WTC11 (cell line): ENCODE results near the gene SLC16A7. TPM values are rescaled to one million over a fixed set of nuclear protein-coding genes. Genes with fewer than 3 reads are reported as not detected.

Experiments used
- ATAC-seq: fragments of 200-7000 bp; cut with Tn5 transposase; 2 replicates; pipeline ENCODE4 v1.10.0; 2021; ENCODE audit warnings: mild to moderate bottlenecking, moderate library complexity
- CTCF ChIA-PET: fragments of 300-600 bp; sonication (Branson Sonifier 250); formaldehyde crosslinking; loops from one replicate; lab custom pipeline; 2021; ENCODE audit warnings: antibody characterized with exemption; lab: Charles Lee
- POLR2A ChIA-PET: fragments of 350-600 bp; sonication (Branson Sonifier 250); formaldehyde crosslinking; loops from one replicate; lab custom pipeline; 2021; ENCODE audit warnings: antibody characterized with exemption; lab: Charles Lee
- DNase-seq: peaks from one replicate; pipeline ENCODE4 v3.0.0; 2021; ENCODE audit warnings: low spot score
- H3K27ac Mint-ChIP-seq: 2 replicates; pipeline ENCODE4 v1.8.0; 2021; ENCODE audit warnings: mixed read lengths
- H3K27me3 Mint-ChIP-seq: 2 replicates; pipeline ENCODE4 v1.8.0; 2021; ENCODE audit warnings: low read depth, mild to moderate bottlenecking, moderate library complexity, mixed read lengths
- H3K36me3 Mint-ChIP-seq: 2 replicates; pipeline ENCODE4 v1.8.0; 2021; ENCODE audit warnings: mixed read lengths
- H3K4me1 Mint-ChIP-seq: 2 replicates; pipeline ENCODE4 v1.8.0; 2022; ENCODE audit warnings: mixed read lengths
- H3K4me3 Mint-ChIP-seq: 2 replicates; pipeline ENCODE4 v1.8.0; 2021; ENCODE audit warnings: mild to moderate bottlenecking, moderate library complexity, mixed read lengths
- H3K9me3 Mint-ChIP-seq: 2 replicates; pipeline ENCODE4 v1.8.0; 2021; ENCODE audit warnings: mixed read lengths
- ARID4B ChIP-seq: sonication (generic); formaldehyde crosslinking; IDR thresholded peaks from 2 replicates; pipeline ENCODE4 v1.8.0; 2023; ENCODE audit warnings: missing genetic modification reagents, mild to moderate bottlenecking, borderline replicate concordance
- ETV6 ChIP-seq: sonication (generic); formaldehyde crosslinking; IDR thresholded peaks from 2 replicates; pipeline ENCODE4 v1.8.1; 2022; ENCODE audit warnings: mild to moderate bottlenecking, missing genetic modification reagents
- MXD4 ChIP-seq: fragments of 250-450 bp; sonication (Bioruptor Pico); IDR thresholded peaks from 2 replicates; pipeline ENCODE4 v1.8.0; 2021; ENCODE audit warnings: mild to moderate bottlenecking, moderate library complexity, borderline replicate concordance
- NFE2L1 ChIP-seq: sonication (generic); formaldehyde crosslinking; IDR thresholded peaks from 2 replicates; pipeline ENCODE4 v1.8.1; 2023; ENCODE audit warnings: missing genetic modification reagents
- NFYB ChIP-seq: sonication (generic); formaldehyde crosslinking; conservative IDR thresholded peaks from 2 replicates; pipeline ENCODE4 v1.8.0; 2022; ENCODE audit warnings: low read depth, missing genetic modification reagents
- RORB ChIP-seq: fragments of 250-450 bp; sonication (Bioruptor Pico); IDR thresholded peaks from 2 replicates; pipeline ENCODE4 v1.9.0; 2021; ENCODE audit warnings: mild to moderate bottlenecking
- ZNF138 ChIP-seq: sonication (generic); formaldehyde crosslinking; conservative IDR thresholded peaks from 2 replicates; pipeline ENCODE4 v1.8.1; 2022; ENCODE audit warnings: mild to moderate bottlenecking, moderate library complexity, missing genetic modification reagents
- ZNF219 ChIP-seq: sonication (generic); formaldehyde crosslinking; IDR thresholded peaks from 2 replicates; pipeline ENCODE4 v1.8.0; 2023; ENCODE audit warnings: missing genetic modification reagents, mild to moderate bottlenecking, borderline replicate concordance
- ZNF396 ChIP-seq: fragments of 250-450 bp; sonication (Bioruptor Pico); IDR thresholded peaks from 2 replicates; pipeline ENCODE4 v1.8.0; 2021; ENCODE audit warnings: mild to moderate bottlenecking, moderate library complexity, borderline replicate concordance
- total RNA-seq: library from RNA; stranded (reverse); gene quantifications from 3 replicates; pipeline ENCODE4 v1.2.3, GENCODE V29; 2021
- TF ChIP-seq, protein P1 (sequence below): sonication (generic); formaldehyde crosslinking; IDR thresholded peaks from 2 replicates; pipeline ENCODE4 v1.8.1; 2022; ENCODE audit warnings: missing genetic modification reagents, borderline replicate concordance
- TF ChIP-seq, protein P2 (sequence below): sonication (generic); formaldehyde crosslinking; IDR thresholded peaks from 2 replicates; pipeline ENCODE4 v1.8.1; 2023; ENCODE audit warnings: mild to moderate bottlenecking, missing genetic modification reagents
- TF ChIP-seq, protein P3 (sequence below): sonication (generic); formaldehyde crosslinking; IDR thresholded peaks from 2 replicates; pipeline ENCODE4 v1.8.1; 2022; ENCODE audit warnings: low read depth, mild to moderate bottlenecking, moderate library complexity, missing genetic modification reagents, borderline replicate concordance

The SLC16A7 gene
- total RNA-seq, 1 experiment from 2014 or later: 3.4 TPM

GRCh38 chr12:59811991-59812390 lies 216.2 kb downstream of the SLC16A7 start (continued):
- TF ChIP-seq, protein P1, sequence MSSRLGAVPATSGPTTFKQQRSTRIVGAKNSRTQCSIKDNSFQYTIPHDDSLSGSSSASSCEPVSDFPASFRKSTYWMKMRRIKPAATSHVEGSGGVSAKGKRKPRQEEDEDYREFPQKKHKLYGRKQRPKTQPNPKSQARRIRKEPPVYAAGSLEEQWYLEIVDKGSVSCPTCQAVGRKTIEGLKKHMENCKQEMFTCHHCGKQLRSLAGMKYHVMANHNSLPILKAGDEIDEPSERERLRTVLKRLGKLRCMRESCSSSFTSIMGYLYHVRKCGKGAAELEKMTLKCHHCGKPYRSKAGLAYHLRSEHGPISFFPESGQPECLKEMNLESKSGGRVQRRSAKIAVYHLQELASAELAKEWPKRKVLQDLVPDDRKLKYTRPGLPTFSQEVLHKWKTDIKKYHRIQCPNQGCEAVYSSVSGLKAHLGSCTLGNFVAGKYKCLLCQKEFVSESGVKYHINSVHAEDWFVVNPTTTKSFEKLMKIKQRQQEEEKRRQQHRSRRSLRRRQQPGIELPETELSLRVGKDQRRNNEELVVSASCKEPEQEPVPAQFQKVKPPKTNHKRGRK (CRISPR knock-in tag): no peak
- TF ChIP-seq, all 79 proteins: peak for 0

DNA sequence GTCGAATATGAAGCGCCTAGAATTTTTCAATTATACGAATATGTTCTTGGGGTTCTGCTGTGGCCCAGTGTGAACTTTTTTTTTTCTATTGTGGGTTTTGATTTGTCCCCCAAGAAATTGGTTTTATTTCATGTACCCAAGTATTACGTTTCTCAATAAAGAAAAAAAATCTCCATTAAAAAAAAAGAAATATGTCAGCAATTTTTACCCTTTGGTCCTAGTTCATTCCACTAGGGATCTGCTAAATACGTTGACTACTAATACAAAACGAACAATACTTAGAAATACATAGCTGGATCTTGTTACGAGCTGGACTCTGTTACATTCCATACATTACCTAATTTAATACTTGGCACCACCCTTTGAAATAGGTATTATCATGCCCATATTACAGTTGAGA lies 216.9 kb downstream of the SLC16A7 start:
- TF ChIP-seq RORB (CRISPR knock-in tag) (no peak), NFYB (CRISPR knock-in tag) (no peak)
- TF ChIP-seq, protein P2, sequence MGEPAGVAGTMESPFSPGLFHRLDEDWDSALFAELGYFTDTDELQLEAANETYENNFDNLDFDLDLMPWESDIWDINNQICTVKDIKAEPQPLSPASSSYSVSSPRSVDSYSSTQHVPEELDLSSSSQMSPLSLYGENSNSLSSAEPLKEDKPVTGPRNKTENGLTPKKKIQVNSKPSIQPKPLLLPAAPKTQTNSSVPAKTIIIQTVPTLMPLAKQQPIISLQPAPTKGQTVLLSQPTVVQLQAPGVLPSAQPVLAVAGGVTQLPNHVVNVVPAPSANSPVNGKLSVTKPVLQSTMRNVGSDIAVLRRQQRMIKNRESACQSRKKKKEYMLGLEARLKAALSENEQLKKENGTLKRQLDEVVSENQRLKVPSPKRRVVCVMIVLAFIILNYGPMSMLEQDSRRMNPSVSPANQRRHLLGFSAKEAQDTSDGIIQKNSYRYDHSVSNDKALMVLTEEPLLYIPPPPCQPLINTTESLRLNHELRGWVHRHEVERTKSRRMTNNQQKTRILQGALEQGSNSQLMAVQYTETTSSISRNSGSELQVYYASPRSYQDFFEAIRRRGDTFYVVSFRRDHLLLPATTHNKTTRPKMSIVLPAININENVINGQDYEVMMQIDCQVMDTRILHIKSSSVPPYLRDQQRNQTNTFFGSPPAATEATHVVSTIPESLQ (CRISPR knock-in tag): no peak
- peaks cover 14% of the 10 kb centered on the region for H3K9me3 Mint-ChIP-seq
- no peaks in the 10 kb centered on the region for H3K4me1 Mint-ChIP-seq
- ChIA-PET CTCF (interaction anchor here (1.5 kb wide), 1 partner anchor 23 kb away, joined by 7 read pairs; no protein-coding TSS in a partner anchor), POLR2A (no interaction called here)
- H3K4me3 Mint-ChIP-seq: no peak overlapping the region
- DNase-seq: no peak
- no peak overlapping the region for H3K27ac Mint-ChIP-seq
- H3K36me3 Mint-ChIP-seq: peaks cover 7% of the 10 kb centered on the region
- ATAC-seq: no peak
- H3K27me3 Mint-ChIP-seq: no peaks in the 10 kb centered on the region

GRCh38 chr12:59820594-59821011 lies 224.8 kb downstream of the SLC16A7 start:
- POLR2A ChIA-PET: no interaction called here
- DNase-seq: no peak

More at GRCh38 chr12:59820594-59821011, 224.8 kb downstream of the SLC16A7 start:
- H3K36me3 Mint-ChIP-seq: peaks cover 8% of the 10 kb centered on the region
- no peaks in the 10 kb centered on the region for H3K4me1 Mint-ChIP-seq
- no peaks in the 10 kb centered on the region for H3K27me3 Mint-ChIP-seq
- no peak overlapping the region for H3K27ac Mint-ChIP-seq
- CTCF ChIA-PET: interaction anchor here (2.6 kb wide), 1 partner anchor 15 kb away, joined by 10 read pairs; no protein-coding TSS in a partner anchor
- ATAC-seq: no peak
- peaks cover 25% of the 10 kb centered on the region for H3K9me3 Mint-ChIP-seq
- H3K4me3 Mint-ChIP-seq: no peak overlapping the region
- no peak for TF ChIP-seq ZNF396 (CRISPR knock-in tag)
- TF ChIP-seq MXD4 (CRISPR knock-in tag): no peak
- no peak for TF ChIP-seq ETV6 (CRISPR knock-in tag)
- no peak for TF ChIP-seq ZNF138
- TF ChIP-seq, protein P3, sequence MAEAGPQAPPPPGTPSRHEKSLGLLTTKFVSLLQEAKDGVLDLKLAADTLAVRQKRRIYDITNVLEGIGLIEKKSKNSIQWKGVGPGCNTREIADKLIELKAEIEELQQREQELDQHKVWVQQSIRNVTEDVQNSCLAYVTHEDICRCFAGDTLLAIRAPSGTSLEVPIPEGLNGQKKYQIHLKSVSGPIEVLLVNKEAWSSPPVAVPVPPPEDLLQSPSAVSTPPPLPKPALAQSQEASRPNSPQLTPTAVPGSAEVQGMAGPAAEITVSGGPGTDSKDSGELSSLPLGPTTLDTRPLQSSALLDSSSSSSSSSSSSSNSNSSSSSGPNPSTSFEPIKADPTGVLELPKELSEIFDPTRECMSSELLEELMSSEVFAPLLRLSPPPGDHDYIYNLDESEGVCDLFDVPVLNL (CRISPR knock-in tag): no peak
- TF ChIP-seq ZNF219 (CRISPR knock-in tag): no peak
- TF ChIP-seq NFE2L1 (CRISPR knock-in tag): no peak
- TF ChIP-seq ARID4B (CRISPR knock-in tag): no peak
- TF ChIP-seq, all 79 proteins: peak for 0
